ENCODE data around the gene G6PC1.
"Not testable (repeated sequence)": the region's sequence is repeated elsewhere in the genome, so short reads cannot be mapped to it uniquely, and the experiment has no call there.

Gene G6PC1

GRCh38 chr17:42873932-42874695 is 26.5 kb upstream of the G6PC1 start:
- DNase-seq (ENCODE audit: low read depth): not testable (repeated sequence)

GRCh38 chr17:42877037-42877436 is 23.6 kb upstream of the G6PC1 start:
- DNase-seq (ENCODE audit: low read depth): no peak

DNA sequence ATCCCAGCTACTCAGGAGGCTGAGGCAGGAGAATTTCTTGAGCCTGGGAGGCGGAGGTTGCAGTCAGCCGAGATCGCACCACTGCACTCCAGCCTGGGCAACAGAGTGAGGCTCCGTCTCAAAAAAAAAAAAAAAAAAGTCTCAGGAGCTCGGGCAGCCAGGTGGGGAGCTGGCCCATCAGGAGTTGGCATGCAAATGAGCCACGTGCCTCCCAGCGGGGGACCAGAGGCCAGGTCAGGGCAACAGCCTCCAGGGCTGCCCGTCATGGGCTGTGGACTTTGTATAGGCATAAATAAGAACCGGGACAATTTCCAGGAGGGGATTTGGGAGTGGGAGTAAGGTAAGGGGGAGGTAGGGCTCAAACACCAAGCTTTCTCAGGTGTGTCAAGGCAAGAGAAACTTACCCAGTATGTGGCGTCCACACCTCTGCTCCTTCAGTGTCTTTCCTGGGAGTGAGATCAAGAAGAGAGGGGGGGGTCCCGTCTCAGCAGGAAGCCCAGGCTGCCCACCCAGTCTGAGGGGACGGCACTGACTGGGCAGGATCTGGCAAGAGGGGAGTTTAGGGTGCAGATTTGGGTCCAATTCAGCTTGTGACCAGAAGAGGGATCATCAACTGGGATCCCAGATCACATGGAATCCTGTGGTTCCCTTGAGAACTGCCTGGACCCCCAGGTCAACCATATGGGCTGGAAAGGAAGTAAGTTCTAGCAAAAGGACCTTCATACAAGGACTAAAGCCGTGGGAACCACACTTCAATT is 22.3 kb upstream of the G6PC1 start:
- DNase-seq (ENCODE audit: low read depth): no peak

DNA sequence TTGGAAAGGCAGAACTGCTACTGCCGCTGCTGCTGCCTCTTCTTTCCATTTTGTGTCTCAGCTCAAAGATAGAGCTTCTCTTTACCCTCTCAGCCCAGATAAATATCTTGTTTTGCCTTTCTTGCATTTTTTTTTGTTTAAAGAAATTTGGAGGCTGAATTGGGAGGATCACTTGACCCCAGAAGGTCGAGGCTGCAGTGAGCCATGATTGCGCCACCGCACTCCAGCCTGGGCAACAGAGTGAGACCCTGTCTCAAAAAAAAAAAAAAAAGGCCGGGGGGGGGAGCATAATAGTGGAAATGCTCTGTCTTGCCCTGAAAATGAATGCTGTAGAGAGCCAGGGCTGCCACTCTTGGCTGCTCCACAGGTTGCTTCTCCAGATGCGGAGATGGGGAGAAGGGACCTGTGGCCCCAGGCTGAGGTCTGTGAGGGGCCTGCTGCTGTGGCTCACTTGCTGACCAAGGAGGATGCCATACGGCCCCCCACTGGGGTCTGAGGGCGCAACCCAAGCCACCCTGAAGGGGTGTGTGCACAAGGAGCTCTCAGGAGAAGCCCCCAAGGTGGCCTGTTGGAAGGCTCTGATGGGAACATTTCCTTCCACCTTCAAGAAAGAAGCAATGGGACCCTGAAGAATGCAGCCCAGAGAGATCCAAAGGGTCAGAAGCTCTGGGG is 21.5 kb upstream of the G6PC1 start:
- DNase-seq (ENCODE audit: low read depth): no peak

GRCh38 chr17:42879596-42879985 is 21.0 kb upstream of the G6PC1 start:
- DNase-seq (ENCODE audit: low read depth): no peak

- DNase-seq (ENCODE audit: low read depth): no peak
These were observed 19.8 kb upstream of the G6PC1 start for GRCh38 chr17:42880776-42881310.

- not testable (repeated sequence) for DNase-seq (ENCODE audit: low read depth)
These were observed 18.9 kb upstream of the G6PC1 start for GRCh38 chr17:42881706-42882105.

GRCh38 chr17:42882166-42882565 is 18.4 kb upstream of the G6PC1 start:
- DNase-seq (ENCODE audit: low read depth): no peak

DNA sequence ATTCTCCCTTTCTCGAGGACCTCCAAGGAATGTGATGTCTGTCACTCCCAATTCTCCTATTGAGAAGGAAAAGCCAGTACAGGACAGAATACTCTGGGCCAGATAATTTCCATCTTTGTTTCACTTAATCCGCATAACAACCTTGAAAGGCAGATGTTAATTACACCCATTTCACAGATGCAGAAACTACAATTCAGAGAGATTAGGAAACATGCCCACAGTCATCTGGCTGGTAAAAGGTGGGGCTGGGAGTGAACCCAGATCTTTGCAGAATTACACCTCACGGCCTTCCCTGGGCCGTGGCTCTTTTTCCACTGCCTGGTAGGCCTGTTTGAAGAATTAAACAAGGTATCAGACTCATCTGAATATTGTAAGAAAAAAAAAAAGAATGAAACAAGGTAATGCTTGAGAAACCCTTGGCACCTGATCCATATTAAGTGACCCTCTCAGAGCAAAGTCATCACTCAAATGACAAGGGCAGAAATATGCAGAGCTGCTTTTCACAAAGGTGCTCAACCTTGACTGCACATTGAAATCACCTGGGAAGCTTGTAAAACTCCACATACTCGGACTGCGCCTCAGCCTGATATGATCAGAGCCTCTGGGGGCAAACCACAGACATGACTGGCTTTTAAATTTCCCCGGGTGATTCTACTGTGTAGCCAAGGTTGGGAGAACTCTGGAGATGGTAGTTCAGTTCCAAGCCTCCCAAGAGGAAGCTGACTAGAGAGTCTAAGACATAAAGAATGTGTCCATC is 16.6 kb upstream of the G6PC1 start:
- no peak for DNase-seq (ENCODE audit: low read depth)

- DNase-seq (ENCODE audit: low read depth): not testable (repeated sequence)
These were observed 14.8 kb upstream of the G6PC1 start for GRCh38 chr17:42885806-42886205.

DNA sequence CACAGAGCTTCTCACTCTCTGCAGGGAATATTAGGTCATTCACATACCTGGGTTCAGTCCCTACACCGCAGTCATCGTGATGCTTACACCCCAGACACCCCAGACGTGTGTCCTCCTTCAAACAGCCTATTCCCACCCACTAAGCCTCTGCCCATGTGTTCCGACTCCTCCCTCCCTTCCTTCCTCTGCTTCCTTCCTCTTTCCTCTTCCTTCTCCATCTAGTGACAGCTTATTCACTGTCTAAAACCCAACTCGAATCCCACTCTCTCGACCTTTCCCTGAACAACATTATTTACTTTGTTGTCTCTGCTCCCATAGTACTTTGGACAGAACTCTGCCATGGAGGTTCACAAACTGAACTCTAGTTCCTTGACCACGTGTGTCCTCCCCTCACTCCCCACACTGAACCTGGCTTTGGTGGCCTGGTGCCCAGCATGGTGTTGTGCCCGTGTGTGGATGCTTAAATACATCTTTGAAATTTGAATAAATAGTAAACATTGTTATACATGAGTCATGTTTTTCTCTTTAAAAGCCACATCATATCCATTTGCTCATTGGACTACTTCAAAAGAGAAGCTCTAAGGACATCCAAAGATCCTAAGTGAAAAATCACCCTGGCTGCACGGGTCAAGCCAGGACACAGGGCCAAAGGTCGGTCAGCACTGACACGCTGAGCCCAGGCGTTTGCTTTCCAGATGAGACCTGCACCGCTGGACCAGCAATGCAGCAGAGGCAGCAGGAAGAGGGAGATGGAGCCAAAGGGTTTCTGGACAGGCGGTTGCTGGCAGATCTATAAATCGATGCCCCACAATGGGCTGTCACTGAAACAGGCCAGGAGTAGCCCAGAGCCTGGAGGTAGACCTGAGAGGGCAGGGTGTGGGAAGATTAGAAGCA is 14.1 kb upstream of the G6PC1 start:
- DNase-seq (ENCODE audit: low read depth): no peak

DNA sequence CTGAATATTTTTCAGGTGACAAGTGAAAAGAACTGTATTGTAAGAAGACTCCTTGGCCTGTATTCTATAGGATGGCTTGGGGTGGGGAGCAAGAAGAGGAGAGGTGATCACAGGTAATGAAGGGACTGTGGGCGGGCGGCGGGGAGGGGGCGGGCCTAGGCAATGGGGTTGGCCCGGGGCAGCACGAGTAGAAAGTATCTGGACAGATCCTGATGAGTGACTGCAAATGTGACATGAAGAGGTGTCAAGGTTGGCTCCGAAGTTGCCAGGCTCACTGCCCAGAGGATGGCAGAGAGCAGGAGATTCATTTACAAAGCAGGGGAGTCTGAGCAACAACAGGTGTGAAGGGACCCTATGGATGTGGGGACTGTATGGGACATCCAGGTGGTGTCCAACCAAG is 10.8 kb upstream of the G6PC1 start:
- no peak for DNase-seq (ENCODE audit: low read depth)

- no peak for DNase-seq (ENCODE audit: low read depth)
These were observed 9.0 kb upstream of the G6PC1 start for GRCh38 chr17:42891539-42892152.

GRCh38 chr17:42893359-42893758 is 7.2 kb upstream of the G6PC1 start:
- no peak for DNase-seq (ENCODE audit: low read depth)

DNA sequence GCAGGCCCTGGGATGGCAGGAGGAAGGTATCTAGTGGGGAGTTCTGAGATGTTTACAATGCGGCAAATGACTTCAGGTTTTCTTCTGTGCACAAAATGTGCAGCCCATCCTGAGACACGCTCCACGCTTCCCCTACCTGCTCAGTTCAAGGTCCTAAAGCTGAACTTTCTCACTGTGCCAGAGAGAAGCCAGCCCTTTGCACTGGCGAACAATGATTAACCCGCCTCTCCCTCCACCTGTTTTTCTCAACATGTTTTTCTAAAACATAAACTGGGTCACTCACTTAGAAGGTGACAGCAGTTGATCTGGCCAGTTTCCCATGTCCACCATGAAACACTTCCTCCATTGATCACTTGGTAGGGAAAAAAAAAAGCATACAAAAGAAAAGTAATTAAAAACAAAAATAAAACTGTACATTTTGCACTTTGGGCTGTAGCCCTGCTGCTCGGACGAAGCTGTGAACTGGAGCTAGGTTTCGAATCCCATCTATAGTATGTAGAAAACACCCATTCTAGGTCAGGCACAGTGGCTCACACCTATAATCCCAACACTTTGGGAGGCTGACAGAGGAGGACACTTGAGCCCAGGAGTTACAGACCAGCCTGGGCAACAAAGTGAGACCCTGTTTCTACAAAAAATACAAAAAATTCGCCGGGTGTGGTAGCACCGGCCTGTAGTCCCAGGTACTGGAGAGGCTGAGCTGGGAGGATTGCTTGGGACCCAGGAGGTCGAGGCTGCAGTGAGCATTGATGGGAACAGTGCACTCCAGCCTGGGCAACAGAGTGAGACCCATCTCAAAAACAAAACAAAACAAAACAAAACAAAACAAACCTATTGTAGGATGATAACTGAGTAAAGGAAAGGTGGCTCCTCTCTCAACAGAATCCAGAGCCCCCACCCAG is 6.1 kb upstream of the G6PC1 start:
- DNase-seq (ENCODE audit: low read depth): no peak

GRCh38 chr17:42895185-42895555 is 5.4 kb upstream of the G6PC1 start:
- DNase-seq (ENCODE audit: low read depth): no peak

- DNase-seq (ENCODE audit: low read depth): no peak
These were observed 2.3 kb upstream of the G6PC1 start for GRCh38 chr17:42898147-42898811.

- not testable (repeated sequence) for DNase-seq (ENCODE audit: low read depth)
These were observed 618 bp upstream of the G6PC1 start for GRCh38 chr17:42899981-42900380.
